Activated naive CD4-positive, alpha-beta T cell treated with anti-CD3 and anti-CD28 coated beads, Interleukin-2, amount 50 U/mL, for 24 hours (primary cell): ENCODE results near the gene CCND3.

ENCODE experiments used
- H3K27ac Mint-ChIP-seq: one replicate; pipeline ENCODE4 v1.8.0; 2021; ENCODE audit warnings: mild to moderate bottlenecking, mixed read lengths
- H3K27me3 Mint-ChIP-seq: one replicate; pipeline ENCODE4 v1.8.0; 2021; ENCODE audit warnings: mixed read lengths
- H3K36me3 Mint-ChIP-seq: one replicate; pipeline ENCODE4 v1.8.0; 2021; ENCODE audit warnings: mixed read lengths
- H3K4me1 Mint-ChIP-seq: one replicate; pipeline ENCODE4 v1.8.0; 2021; ENCODE audit warnings: mixed read lengths
- H3K4me3 Mint-ChIP-seq: one replicate; pipeline ENCODE4 v1.8.0; 2021; ENCODE audit warnings: mild to moderate bottlenecking, mixed read lengths
- H3K9me3 Mint-ChIP-seq: one replicate; pipeline ENCODE4 v1.8.0; 2021; ENCODE audit warnings: mixed read lengths

CCND3 gene

GRCh38 chr6:41941280-41942066 lies at the start of gene CCND3:
TSS of gene CCND3 (minus strand) at chr6:41941808. CDS start at chr6:41941649, 159 bp downstream.
- Mint-ChIP-seq H3K27ac (peak within 1 kb of the TSS; percentile 97), H3K4me3 (peak within 1 kb of the TSS; percentile 94), H3K36me3 (peaks cover 21% of the 10 kb centered on the region), H3K4me1 (peaks cover 59% of the 10 kb centered on the region), H3K27me3 (no peaks in the 10 kb centered on the region), H3K9me3 (no peaks in the 10 kb centered on the region)

DNA sequence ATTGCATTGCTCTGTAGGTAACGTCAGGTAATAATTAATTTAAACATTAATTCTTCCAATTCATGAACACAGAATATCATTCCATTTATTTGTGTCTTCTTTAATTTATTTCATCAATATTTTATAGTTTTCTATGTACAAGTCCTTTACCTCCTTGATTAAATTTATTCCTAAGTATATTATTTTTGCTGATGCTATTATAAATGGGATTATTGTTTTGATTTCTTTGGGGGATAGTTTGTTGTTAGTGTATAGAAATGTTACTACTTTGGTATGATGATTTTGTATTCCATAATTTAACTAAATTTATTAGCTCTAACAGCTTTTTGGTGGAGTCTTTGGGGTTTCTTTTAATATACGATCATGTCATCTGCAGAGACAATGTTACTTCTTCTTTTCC lies 44.7 kb upstream of the CCND3 start:
- H3K4me1 Mint-ChIP-seq = peaks cover 74% of the 10 kb centered on the region
- H3K36me3 Mint-ChIP-seq = peaks cover 14% of the 10 kb centered on the region
- H3K27ac Mint-ChIP-seq = peak overlapping the region; percentile 93
- H3K9me3 Mint-ChIP-seq = no peaks in the 10 kb centered on the region
- H3K4me3 Mint-ChIP-seq = no peak overlapping the region
- no peaks in the 10 kb centered on the region for H3K27me3 Mint-ChIP-seq

DNA sequence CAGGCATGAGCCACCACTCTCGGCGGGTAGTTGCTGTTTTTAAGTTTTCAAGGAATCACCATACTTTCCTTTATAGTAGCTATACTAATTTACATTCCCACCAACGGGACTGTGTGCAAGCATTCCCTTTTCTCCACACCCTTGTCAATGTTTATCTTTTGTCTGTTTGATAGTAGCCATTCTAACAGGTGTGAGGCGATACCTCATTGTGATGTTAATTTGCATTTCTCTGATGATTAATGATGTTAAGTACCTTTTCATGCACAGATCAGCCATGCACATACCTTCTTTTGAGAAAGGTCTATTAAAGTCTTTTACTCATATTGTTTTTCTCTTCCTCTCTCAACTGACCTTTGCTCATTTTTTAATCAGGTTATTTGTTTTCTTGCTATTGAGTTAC lies 43.0 kb upstream of the CCND3 start:
- H3K4me3 Mint-ChIP-seq = peak overlapping the region; percentile 1
- no peaks in the 10 kb centered on the region for H3K9me3 Mint-ChIP-seq
- peaks cover 79% of the 10 kb centered on the region for H3K4me1 Mint-ChIP-seq
- peaks cover 13% of the 10 kb centered on the region for H3K36me3 Mint-ChIP-seq
- H3K27ac Mint-ChIP-seq = peak overlapping the region; percentile 87
- no peaks in the 10 kb centered on the region for H3K27me3 Mint-ChIP-seq

- no peaks in the 10 kb centered on the region for H3K9me3 Mint-ChIP-seq
- peak overlapping the region; percentile 97 for H3K27ac Mint-ChIP-seq
- peak overlapping the region; percentile 71 for H3K4me3 Mint-ChIP-seq
- H3K27me3 Mint-ChIP-seq = no peaks in the 10 kb centered on the region
- H3K4me1 Mint-ChIP-seq = peaks cover 81% of the 10 kb centered on the region
- H3K36me3 Mint-ChIP-seq = peaks cover 13% of the 10 kb centered on the region
These were observed 35.3 kb upstream of the CCND3 start for GRCh38 chr6:41976794-41977484.

- no peaks in the 10 kb centered on the region for H3K27me3 Mint-ChIP-seq
- H3K9me3 Mint-ChIP-seq = no peaks in the 10 kb centered on the region
- H3K4me3 Mint-ChIP-seq = peak overlapping the region; percentile 15
- H3K27ac Mint-ChIP-seq = peak overlapping the region; percentile 97
- peaks cover 81% of the 10 kb centered on the region for H3K4me1 Mint-ChIP-seq
- H3K36me3 Mint-ChIP-seq = peaks cover 16% of the 10 kb centered on the region
These were observed 33.7 kb upstream of the CCND3 start for GRCh38 chr6:41975276-41975675.

DNA sequence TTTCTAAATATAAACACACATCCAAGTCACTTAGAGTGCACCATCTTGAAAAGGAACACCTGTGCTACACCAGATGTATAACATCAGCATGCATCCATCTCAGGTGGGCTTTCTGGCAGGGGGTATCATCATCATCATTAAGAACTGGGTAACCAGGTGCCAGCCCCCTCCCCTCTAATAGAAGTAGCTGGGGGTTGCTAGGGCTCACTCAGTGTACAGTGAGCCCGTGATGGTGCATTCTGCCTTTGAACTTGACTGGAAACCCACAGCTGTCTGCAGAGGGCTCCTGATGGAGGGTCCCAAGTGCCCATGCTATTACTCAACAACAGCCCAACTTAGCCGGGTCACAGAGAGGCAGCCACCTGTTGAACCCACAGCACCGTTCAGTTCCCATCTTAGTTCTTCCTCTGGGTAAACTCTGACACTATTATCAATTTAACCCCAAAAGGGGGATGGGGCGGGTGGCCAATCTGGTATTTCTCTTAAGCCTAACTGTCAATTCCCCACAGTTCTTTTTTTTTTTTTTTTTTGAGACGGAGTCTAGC lies 32.7 kb upstream of the CCND3 start:
- no peak overlapping the region for H3K4me3 Mint-ChIP-seq
- H3K4me1 Mint-ChIP-seq = peaks cover 78% of the 10 kb centered on the region
- peaks cover 19% of the 10 kb centered on the region for H3K36me3 Mint-ChIP-seq
- no peaks in the 10 kb centered on the region for H3K27me3 Mint-ChIP-seq
- H3K27ac Mint-ChIP-seq = peak overlapping the region; percentile 97
- H3K9me3 Mint-ChIP-seq = no peaks in the 10 kb centered on the region

DNA sequence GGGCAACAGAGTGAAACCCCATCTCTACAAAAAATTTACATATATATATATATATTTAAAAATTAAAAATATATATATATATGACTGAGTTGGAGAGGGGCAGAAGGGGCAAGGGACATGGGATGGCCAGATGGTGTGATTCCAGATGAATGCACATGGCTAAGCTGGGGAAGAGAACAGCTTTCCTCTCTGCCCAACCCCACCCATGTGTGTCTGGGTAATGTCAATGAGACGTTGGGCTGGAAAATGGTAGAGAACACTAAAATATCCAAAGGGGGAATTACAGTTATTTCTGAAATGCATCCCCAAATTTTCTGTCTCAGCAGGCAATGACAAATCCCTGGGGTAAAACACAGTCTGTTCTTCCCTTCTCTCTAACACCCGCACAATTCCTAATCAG lies 31.2 kb upstream of the CCND3 start:
- H3K27me3 Mint-ChIP-seq = no peaks in the 10 kb centered on the region
- H3K27ac Mint-ChIP-seq = peak overlapping the region; percentile 92
- H3K36me3 Mint-ChIP-seq = peaks cover 19% of the 10 kb centered on the region
- peak overlapping the region; percentile 5 for H3K4me3 Mint-ChIP-seq
- H3K9me3 Mint-ChIP-seq = no peaks in the 10 kb centered on the region
- H3K4me1 Mint-ChIP-seq = peaks cover 82% of the 10 kb centered on the region

GRCh38 chr6:41970436-41970846 lies 28.8 kb upstream of the CCND3 start:
- no peaks in the 10 kb centered on the region for H3K9me3 Mint-ChIP-seq
- H3K27ac Mint-ChIP-seq = peak overlapping the region; percentile 96
- peak overlapping the region; percentile 47 for H3K4me3 Mint-ChIP-seq
- H3K27me3 Mint-ChIP-seq = no peaks in the 10 kb centered on the region
- peaks cover 77% of the 10 kb centered on the region for H3K4me1 Mint-ChIP-seq
- peaks cover 12% of the 10 kb centered on the region for H3K36me3 Mint-ChIP-seq

DNA sequence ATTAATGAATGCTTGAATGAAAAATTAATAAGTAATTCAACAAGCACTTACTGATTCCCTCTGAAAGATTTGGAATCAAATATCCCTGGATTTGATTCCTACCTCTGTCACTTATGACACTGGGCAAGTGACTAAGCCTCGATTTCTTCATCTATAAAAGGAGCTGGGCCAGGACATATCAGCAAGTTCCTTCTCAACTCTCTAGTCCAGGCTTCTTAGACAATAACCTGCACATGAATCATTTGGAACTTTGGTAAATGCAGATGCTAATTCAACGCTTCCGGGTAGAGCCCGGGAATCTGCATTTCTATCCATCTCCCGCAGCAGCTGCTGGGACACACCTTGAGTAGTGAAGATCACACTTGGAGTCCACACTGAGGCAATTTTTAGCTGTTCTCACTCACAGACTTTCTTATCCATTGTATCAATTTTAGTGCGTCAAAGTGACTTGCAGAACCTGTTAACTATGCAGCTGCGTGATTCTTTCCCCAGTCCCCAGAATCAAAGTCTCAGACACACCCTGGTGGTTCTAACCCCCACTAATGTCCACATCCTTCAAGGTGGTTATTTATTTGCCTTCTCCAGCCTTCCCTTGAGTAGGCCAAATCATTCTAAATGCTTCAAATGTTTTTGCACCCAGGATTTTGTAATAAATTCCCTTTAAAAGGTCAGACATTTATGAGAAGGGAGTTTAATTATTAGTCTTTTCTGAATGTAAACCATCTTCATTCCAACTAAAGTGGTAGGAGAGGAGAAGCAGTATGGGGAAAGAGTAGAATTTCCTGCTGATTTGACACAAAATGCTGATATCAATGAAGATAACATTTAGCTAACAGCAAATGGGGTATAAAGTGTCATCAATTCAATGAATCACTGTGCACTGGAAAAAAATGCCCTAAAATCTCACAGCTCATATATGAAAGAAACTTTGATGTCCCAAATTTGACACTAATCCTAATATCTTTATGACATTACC lies 26.0 kb upstream of the CCND3 start:
- peak overlapping the region; percentile 65 for H3K4me3 Mint-ChIP-seq
- peak overlapping the region; percentile 93 for H3K27ac Mint-ChIP-seq
- no peaks in the 10 kb centered on the region for H3K27me3 Mint-ChIP-seq
- H3K4me1 Mint-ChIP-seq = peaks cover 77% of the 10 kb centered on the region
- H3K36me3 Mint-ChIP-seq = peaks cover 19% of the 10 kb centered on the region
- H3K9me3 Mint-ChIP-seq = no peaks in the 10 kb centered on the region

- Mint-ChIP-seq H3K27ac (peak overlapping the region; percentile 87), H3K9me3 (no peaks in the 10 kb centered on the region), H3K36me3 (peaks cover 15% of the 10 kb centered on the region), H3K4me3 (no peak overlapping the region), H3K4me1 (peaks cover 76% of the 10 kb centered on the region), H3K27me3 (no peaks in the 10 kb centered on the region)
These were observed 25.3 kb upstream of the CCND3 start for GRCh38 chr6:41966961-41967311.

GRCh38 chr6:41966214-41966920 lies 24.8 kb upstream of the CCND3 start:
- no peaks in the 10 kb centered on the region for H3K27me3 Mint-ChIP-seq
- no peak overlapping the region for H3K4me3 Mint-ChIP-seq
- no peaks in the 10 kb centered on the region for H3K9me3 Mint-ChIP-seq
- H3K27ac Mint-ChIP-seq = peak overlapping the region; percentile 93
- peaks cover 20% of the 10 kb centered on the region for H3K36me3 Mint-ChIP-seq
- peaks cover 81% of the 10 kb centered on the region for H3K4me1 Mint-ChIP-seq

DNA sequence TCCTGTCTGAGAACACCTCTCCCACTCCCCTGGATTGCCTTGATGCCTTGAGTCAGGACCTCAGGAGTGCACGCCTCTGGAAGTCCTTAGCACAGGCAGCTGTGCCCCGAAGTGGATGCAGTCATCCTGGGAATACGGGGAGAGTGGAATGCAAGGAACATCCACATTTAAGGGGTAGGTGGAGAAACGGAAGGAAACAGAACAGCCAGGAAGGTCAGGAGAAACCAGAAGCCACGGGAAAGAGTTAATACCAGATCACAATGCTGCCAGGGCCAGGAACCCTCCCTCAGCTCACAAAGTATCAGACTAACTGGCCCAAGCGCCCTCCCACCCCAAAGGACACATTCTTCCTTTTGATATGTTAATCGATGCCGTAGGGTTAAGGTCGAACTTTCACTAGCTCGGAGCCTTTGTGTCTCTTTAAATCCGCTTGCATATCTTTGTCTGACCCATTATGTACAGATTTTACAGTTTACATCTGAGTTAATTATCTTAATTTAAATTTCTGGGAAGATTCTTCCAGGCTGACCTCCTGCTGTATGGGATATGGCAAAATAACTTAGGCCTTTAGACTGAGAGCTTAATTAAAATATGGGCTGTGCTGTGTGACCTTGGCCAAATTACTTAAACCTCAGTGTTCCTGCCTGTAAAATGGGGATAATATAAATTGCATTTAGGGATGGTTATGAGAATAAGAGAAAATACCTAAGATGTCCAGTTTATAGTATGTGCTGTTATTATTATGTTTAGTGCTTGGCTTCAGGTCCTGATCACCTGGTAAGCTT lies 24.0 kb upstream of the CCND3 start:
- Mint-ChIP-seq H3K27ac (peak overlapping the region; percentile 93), H3K4me3 (no peak overlapping the region), H3K4me1 (peaks cover 80% of the 10 kb centered on the region), H3K9me3 (no peaks in the 10 kb centered on the region), H3K36me3 (peaks cover 17% of the 10 kb centered on the region), H3K27me3 (no peaks in the 10 kb centered on the region)

GRCh38 chr6:41964201-41964887 lies 22.7 kb upstream of the CCND3 start:
- no peak overlapping the region for H3K4me3 Mint-ChIP-seq

DNA sequence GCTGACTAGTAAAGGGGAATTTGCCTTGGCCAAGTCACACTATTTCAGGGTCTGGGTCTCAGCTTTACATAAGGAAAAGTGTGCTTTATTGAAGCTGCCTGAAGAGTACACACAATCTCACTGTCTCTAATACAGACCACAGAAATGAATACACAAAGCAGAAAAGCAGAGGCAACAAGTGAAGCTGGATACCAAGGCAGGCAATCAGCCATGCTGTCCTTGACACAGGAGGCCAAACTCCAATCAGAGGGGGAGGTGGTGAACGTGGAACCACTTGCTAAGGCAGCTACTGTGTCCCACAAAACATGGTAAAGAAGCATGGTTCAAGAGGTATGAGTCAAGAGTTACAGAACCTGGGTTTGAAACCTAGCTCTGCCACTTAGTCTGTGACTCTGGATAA lies 21.8 kb upstream of the CCND3 start:
- Mint-ChIP-seq H3K27me3 (no peaks in the 10 kb centered on the region), H3K36me3 (peaks cover 17% of the 10 kb centered on the region), H3K27ac (peak overlapping the region; percentile 66), H3K4me1 (peaks cover 86% of the 10 kb centered on the region), H3K9me3 (peaks cover 5% of the 10 kb centered on the region), H3K4me3 (peak overlapping the region; percentile 1)

More at GRCh38 chr6:41964201-41964887, 22.7 kb upstream of the CCND3 start:
- H3K36me3 Mint-ChIP-seq = peaks cover 12% of the 10 kb centered on the region
- H3K27me3 Mint-ChIP-seq = no peaks in the 10 kb centered on the region
- peak overlapping the region; percentile 66 for H3K27ac Mint-ChIP-seq
- peaks cover 83% of the 10 kb centered on the region for H3K4me1 Mint-ChIP-seq
- no peaks in the 10 kb centered on the region for H3K9me3 Mint-ChIP-seq
